ENCODE measurements around the gene AKTIP.

GRCh38 chr16:53457670-53458069, 45.3 kb downstream of the AKTIP start:
- TF ChIP-seq RFX5 (IDR thresholded peaks at IDR 0.05; ENCODE audit: low read depth, low read length) (no peak), NFE2L2 (IDR thresholded peaks at IDR 0.05; ENCODE audit: low read depth, low read length) (no peak), RAD21 (IDR thresholded peaks at IDR 0.05; ENCODE audit: low read length) (no peak), POLR2A (IDR thresholded peaks at IDR 0.05; ENCODE audit: low read depth, low read length) (no peak)
- TF ChIP-seq, protein P1, sequence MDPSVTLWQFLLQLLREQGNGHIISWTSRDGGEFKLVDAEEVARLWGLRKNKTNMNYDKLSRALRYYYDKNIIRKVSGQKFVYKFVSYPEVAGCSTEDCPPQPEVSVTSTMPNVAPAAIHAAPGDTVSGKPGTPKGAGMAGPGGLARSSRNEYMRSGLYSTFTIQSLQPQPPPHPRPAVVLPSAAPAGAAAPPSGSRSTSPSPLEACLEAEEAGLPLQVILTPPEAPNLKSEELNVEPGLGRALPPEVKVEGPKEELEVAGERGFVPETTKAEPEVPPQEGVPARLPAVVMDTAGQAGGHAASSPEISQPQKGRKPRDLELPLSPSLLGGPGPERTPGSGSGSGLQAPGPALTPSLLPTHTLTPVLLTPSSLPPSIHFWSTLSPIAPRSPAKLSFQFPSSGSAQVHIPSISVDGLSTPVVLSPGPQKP (IDR thresholded peaks at IDR 0.05; ENCODE audit: borderline replicate concordance, low read depth, low read length), result no peak
- TF ChIP-seq, protein P2, sequence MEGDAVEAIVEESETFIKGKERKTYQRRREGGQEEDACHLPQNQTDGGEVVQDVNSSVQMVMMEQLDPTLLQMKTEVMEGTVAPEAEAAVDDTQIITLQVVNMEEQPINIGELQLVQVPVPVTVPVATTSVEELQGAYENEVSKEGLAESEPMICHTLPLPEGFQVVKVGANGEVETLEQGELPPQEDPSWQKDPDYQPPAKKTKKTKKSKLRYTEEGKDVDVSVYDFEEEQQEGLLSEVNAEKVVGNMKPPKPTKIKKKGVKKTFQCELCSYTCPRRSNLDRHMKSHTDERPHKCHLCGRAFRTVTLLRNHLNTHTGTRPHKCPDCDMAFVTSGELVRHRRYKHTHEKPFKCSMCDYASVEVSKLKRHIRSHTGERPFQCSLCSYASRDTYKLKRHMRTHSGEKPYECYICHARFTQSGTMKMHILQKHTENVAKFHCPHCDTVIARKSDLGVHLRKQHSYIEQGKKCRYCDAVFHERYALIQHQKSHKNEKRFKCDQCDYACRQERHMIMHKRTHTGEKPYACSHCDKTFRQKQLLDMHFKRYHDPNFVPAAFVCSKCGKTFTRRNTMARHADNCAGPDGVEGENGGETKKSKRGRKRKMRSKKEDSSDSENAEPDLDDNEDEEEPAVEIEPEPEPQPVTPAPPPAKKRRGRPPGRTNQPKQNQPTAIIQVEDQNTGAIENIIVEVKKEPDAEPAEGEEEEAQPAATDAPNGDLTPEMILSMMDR (conservative IDR thresholded peaks at IDR 0.05; ENCODE audit: low read depth, low read length), result no peak
- TF ChIP-seq, protein P3, sequence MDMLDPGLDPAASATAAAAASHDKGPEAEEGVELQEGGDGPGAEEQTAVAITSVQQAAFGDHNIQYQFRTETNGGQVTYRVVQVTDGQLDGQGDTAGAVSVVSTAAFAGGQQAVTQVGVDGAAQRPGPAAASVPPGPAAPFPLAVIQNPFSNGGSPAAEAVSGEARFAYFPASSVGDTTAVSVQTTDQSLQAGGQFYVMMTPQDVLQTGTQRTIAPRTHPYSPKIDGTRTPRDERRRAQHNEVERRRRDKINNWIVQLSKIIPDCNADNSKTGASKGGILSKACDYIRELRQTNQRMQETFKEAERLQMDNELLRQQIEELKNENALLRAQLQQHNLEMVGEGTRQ (IDR thresholded peaks at IDR 0.05; ENCODE audit: low read depth, low read length), result no peak
